Activated T-helper 1 cell treated with anti-CD3 and anti-CD28 coated beads, Interleukin-2, amount 50 U/mL, for 16 hours (primary cell): Measurements from ENCODE around the gene ABCC8.

Source experiments
- DNase-seq, 2 donors: peaks; one replicate each; pipeline ENCODE4 v3.0.0-alpha.2; 2020; ENCODE audit warnings: low read depth in 1 of 2, low spot score in 1 of 2

ABCC8 gene

GRCh38 chr11:17476317-17477083 lies at the start of gene ABCC8:
ABCC8 (minus strand) TSS chr11:17476845; CDS start chr11:17476776, 69 bp downstream.
- DNase-seq, result no peak

DNA sequence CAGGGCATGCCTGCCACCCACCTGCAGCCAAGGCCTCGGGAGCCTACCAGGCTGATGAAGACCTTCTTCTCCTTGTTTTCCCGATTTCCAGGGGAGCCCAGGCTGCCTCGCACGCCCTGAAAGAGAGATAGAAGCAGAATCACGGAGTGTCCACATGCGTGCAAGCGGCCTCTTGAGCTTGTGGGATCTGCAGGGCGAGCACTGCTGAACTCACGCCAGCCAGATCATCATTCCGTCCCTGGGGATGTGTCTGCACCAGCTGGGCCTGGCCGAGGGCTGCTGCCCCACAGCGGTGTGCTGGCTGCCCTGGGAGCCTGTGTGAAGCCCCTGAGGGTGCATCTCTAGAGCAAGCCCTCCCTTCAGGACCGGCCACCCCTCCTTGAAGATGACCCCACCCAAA lies 49.7 kb upstream of the ABCC8 start:
- no peak for DNase-seq

GRCh38 chr11:17525570-17525969 lies 48.9 kb upstream of the ABCC8 start:
- no peak for DNase-seq

DNA sequence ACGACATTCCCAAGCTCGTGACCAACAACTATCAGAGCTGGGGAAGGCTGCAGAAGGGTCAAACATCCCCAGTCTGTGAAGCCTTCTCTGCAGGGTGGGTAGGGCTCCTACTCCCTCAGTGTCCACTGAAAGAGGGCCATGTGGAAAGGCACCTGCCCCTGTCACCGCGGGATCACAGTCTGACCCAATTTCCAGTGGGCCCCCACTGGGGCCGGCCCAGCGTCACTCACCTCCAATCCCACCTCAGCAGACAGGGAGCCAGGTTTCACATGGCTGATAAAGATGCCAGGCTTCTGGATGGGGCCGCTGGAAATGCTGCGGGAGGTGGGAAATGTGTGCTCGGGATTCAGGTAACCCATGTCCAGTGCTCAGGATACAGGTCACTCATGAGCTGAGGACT lies 47.6 kb upstream of the ABCC8 start:
- no peak for DNase-seq

DNA sequence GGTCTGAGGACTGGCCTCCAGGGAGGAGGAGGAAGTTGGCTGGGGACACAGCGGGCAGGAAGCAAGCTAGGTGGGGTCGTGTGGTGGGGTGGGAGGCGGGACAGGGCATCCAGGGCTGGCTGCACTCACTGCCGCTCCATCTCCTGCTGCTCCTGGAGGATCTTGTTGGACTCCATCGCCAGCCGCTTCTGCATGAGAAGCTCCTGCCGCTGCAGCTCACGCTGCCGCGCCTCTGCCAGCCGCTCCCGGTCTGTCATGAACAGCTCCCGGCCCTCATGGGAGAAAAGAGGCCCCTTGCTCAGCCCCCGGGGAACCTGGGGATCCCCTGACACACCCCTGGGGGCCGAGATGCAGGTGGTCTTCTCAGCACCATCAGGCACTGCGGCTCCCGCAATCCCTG lies 46.0 kb upstream of the ABCC8 start:
- DNase-seq, result no peak

- no peak for DNase-seq
Measured at GRCh38 chr11:17521106-17521900, 44.7 kb upstream of the ABCC8 start.

DNA sequence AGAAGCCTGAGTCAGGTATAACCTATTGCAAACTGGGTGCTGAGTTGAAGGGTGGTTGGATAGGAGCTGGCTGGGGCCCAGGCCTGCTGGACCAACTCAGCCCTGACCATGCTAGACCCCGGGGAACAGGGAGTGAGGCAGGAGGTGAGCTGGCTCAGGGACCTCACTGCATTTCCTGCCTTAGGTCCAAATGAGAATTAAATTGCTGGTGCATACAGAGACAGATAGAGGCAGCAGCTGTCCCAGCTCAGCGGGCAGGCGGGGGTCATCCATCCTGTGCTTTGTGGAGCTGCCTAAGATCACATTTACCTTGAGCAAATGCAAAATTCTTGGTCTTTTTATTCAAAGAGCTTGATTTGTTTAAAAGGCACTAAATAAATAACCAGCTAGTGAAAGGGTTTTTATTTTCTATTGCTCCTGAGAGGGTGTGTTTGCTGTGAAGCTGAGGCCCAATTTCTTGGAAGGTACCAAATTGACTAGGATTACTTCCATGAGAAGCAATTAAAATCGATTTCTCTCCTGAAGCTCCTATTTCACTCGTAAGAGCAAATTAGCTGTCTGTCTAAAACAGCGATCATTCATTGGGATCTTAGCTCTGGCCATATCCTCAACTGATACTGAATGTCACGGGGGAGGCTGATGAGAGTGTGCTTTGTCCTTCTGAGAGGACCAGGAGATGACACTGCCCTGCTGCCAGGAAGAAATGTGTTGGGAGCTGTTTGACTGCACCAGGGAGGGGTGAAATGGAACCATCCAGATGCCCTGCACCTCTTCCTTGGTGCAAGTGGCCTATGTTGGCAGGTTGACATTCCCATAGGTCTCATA lies 42.6 kb upstream of the ABCC8 start:
- DNase-seq, result no peak

- DNase-seq, result no peak
Measured at GRCh38 chr11:17518366-17518765, 41.7 kb upstream of the ABCC8 start.

- DNase-seq, result no peak
Measured at GRCh38 chr11:17517186-17517585, 40.5 kb upstream of the ABCC8 start.

DNA sequence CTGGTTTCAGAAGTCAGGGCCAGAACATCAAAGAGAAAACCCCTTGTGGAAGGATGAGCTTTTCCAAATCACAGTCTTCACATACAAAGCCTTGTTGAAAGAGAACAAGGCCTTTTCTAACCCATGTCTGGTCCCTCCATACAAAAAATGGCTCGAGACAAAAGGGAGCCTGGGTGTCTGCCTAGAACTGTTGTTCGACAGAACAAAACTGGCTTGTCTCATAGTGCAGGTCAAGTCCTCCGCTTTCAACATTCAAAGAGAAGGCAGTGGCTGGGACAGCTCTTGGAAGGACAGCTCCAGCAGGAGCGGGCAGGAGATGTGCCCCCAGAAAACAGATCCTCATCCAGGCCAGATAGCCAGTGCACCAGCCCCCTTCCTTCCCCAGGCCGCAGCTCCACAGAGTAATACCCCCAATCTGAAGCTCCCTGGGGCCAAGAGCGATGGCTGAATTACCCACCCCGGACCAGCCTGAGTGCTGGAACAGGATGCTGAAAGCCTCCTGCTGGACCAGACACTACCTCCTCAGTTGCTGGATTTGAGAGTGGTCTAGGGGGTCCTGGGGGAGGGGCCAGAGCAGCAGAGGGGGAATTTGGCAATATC lies 40.0 kb upstream of the ABCC8 start:
- DNase-seq, result no peak

DNA sequence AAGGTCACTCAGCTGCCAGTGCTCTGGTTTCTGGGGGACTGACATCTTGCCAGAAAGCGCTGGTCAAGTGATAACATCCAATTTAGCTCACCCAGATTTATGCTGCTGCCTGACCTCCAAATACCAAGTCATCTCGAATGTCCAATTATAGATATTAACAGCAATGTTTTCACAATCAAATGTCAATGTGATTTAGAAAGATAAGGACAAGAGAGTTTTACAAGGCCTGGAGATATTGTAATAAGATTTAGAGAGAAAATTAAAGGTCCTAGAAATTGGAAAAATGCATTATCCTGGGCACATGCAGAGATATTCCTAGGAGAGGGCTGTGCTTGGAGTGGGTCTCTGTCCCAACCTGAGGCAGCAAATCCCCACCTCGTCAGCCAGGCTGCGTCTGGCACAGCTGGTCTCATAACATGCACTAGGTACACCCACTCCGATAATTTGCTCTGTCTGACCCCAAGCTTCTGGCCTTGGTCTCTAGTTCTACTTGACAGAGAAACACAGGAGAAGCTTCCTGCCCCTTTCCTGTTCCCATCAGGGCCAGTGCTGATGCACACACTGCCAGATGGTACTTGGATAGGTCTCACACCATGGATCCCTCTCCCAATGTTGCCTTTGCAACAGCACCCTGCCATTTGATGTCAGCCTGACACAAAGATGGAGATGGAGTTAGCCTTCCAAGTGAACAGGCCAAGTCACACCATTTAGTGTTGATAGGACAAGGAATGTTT lies 39.0 kb upstream of the ABCC8 start:
- DNase-seq, result no peak

DNA sequence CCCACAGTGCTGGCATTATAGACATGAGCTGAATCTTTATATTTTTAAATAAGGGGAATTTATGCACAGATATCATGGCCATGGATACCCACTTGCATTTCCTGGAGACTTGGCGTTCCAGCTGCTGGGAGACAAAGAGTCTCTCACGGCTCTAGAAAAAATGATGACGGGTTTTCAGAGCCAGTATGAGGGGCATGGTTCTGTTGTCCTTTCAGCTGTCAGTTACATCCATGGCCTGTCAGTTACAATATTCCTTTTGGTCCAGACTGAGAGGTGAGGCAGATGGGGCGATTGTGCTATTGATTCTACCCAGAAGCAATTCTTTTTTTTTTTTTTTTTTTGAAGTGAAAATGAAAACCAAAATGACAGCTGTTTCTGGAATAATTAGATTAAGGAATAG lies 37.8 kb upstream of the ABCC8 start:
- DNase-seq, result no peak

DNA sequence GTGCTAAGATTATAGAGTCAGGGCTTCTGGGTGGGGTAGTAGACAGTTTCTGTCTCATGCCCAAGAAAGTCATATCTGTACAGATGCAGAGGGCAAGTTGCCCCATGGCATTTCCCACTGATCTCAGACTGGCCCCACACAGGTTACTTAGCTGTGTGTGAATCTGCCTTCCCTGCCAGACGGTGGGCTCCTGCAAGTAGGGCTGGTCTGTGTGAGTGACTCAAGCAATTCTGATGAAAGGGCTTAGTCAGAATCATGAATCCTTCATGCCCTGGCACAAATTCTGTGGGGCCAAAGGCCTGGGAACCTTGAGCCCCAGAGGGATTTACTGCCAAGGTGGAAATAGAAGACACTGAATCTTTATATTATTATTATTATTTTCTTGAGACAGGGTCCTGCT lies 37.2 kb upstream of the ABCC8 start:
- no peak for DNase-seq

DNA sequence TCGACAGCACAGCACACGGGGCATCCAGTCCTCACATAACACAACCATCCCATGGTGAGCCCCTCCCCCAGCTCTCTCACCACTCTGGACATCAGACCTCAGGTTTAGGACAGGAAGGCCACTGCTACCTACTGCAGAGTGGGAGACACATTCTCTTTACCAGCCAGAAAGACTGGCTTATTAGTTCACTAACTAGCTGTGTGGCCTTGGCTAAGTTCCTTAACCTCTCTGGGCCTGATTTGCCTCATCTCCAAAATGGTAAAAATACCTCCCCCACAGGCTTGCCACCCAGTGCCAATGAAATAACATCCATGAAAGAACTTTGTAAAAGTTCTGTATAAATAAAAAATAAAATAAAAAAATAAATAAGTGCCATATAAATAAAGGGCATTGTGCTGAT lies 35.5 kb upstream of the ABCC8 start:
- DNase-seq, result no peak

DNA sequence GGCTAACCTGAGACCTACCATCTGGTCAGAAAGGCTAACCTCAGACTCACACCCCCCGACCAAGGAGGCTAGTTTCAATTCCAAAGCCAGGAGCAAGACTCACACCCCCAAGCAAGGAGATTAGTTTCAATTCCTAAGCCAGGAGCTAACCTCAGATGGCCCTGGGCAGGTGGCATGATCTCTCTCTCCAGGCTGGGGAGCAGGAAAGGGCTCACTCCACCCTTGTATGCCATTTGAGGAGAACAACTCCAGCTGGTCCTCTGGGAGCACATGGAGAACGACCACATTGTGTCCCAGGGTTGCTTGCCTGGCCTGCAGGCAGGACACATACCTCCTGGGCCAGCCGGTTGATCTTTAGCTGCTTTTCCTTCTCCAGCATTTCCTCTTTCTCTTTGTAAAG lies 34.9 kb upstream of the ABCC8 start:
- no peak for DNase-seq

DNA sequence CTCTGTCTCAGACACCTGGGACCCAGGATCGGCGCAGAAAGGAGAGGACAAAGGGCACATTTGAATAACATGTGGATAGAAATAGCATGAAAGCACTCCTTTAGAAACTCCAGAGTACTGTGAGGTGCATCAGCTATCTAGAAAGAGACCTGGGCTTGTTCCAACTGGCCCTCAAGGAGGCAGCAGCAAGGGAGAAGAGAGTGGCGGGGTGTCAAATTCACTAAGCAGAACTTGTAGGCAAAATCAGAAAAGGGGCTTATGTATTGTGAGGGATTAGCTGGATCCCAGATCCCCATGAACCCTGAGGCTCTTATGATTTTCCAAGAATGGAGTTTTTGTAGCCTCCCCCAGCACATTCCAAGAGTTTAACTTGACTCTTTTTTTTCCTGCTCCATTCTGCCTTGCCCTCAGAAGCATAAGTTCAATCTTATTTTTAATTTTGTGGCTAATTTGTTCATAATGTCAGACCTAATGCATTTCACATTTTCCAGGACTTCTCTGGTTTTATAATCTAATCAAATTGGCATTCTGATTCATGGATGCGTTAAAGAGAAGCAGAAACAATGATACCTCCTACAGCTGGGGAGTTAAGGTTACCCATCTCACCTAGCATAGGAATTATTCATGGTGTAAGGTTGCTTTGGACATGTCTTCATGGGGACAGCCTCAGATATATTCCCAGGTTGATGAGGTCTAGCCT lies 34.0 kb upstream of the ABCC8 start:
- no peak for DNase-seq

DNA sequence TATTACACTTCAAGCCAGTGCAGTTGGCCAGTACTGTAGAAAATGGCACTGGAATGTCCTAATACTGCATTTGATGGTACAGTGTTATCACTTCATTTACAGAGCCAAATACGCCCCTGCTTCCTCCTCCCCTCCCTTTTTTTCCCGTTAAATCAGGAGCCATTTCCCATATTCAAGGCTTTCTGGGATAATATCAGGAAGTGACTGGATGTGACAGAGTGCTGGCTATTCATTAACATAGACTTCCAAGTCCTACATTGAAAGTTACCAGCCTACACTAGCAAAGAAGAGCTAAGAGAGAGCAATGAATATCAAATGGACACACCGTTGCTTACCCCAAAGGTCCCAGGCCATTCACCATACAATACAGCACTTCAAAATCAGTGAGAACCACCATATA lies 32.1 kb upstream of the ABCC8 start:
- no peak for DNase-seq

DNA sequence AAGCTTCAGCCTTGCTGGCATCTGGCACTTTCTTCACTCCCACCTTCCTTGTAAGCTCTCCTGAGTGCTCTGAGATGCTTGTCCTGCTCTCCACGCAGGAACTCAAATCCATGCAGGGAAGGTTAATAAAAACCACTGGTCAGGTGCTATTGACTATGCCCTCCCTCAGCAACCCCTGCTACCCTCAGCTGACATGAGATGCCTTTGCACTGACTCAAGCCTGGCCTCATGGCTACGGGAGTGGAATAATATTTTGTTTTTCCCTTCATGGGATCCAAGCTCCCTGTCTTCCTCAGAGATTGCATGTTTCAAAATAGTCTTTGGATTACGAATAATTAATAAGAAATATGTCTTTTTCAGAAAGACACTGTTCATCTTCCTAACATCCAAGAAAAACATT lies 31.7 kb upstream of the ABCC8 start:
- DNase-seq, result no peak

DNA sequence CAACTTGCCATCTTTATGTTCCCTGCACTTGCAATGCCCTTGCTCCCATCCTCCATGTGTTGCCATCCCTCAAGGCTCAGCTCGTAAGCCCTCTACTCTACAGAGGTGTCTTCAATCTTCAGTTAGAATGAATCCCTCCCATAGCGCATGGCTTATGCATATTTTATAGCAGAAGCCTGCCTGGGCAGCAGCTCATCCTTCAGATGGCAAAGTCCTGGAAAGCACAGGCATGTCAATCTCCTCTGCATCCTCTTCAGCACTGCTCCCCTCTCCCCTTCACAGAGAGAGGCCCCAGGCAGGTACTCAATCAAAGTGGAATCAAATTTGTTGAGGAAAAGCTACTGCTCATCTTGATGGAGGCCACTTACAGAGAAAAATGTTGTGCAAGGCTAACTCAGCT lies 31.1 kb upstream of the ABCC8 start:
- DNase-seq, result no peak

DNA sequence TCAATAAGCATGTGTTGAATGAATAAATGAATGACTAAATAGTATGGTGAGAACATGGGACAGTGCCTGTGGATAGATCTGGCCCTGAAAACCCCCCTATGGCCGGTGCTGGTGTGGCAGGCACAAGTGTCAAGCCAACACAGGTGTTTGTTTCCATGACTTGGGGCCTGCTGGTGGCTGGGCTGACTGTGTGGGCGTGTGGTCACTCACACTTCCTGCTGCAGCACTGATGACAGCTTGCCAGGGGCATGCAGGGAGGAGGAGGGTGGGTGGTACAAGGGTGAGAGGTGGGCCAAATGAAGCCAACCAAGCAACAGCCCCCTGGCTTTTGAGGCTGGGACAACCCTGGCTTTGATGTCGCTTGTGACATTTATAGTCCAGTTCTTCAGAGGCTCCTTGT lies 30.3 kb upstream of the ABCC8 start:
- no peak for DNase-seq
